ENCODE results near the gene AGAP1. TPM values are rescaled to one million over a fixed set of nuclear protein-coding genes. Genes with fewer than 3 reads are reported as not detected.

The AGAP1 gene
- total and polyA plus RNA-seq, 11 donors, result 5.9 to 21.6 (median 18.9) TPM

DNA sequence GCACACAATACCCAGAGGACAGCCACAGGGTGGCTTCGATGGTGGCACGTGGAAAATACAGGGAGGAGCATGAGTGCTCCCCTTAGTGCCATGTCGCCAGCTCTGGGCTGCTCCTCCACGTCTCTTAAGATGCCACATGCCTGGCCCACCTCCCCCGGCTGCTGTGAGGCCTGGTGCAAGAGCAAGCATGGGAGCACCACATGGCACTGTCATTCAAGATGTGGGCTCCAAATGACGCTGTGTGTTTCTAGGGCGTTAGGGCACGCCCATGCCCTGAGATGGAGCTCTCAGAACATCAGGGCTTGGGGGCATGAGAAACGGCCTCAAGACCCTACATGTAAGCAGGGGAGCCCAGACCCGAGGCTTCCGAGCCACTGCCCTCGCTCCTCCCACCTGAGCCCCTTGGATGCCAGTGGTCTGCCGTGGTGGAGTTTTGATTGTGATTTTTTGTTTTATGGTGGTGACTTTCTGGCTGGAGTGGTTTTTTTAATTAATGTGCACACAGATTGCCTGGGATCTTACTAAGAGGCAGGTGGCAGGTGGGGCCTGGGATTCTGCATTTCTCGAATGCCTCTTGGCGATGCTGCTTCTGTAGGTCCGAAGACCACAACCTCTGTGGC, 435.0 kb downstream of the AGAP1 start:
- Histone ChIP-seq H3K27ac (no peak overlapping the region), H3K27me3 (no peaks in the 10 kb centered on the region), H3K4me1 (no peaks in the 10 kb centered on the region), H3K4me3 (no peak overlapping the region), H3K9me3 (no peaks in the 10 kb centered on the region), H3K36me3 (peaks cover 0 to 29% (median 15%) of the 10 kb centered on the region in 9 donors)
- 96 to 98% (median 97%) methylated on average over 14 to 16 of the region's 16 CpGs for WGBS, 4 donors
- ATAC-seq (no peak), DNase-seq (no peak)
- intact Hi-C loops (cut with DNase I), result no loop called here
- no peak for TF ChIP-seq CTCF (IDR thresholded peaks at IDR 0.05)
- no peak for TF ChIP-seq POLR2A (IDR thresholded peaks at IDR 0.05)

GRCh38 chr2:235930701-235931100, 436.9 kb downstream of the AGAP1 start:
- DNase-seq (no peak), ATAC-seq (no peak)
- H3K4me3 ChIP-seq, result no peak overlapping the region
- peaks cover 0 to 33% (median 15%) of the 10 kb centered on the region in 9 donors for H3K36me3 ChIP-seq
- H3K27ac ChIP-seq, result no peak overlapping the region
- H3K9me3 ChIP-seq, result peaks cover 0 to under 1% (median 0%) of the 10 kb centered on the region in 12 donors
- no peaks in the 10 kb centered on the region for H3K27me3 ChIP-seq
- no peaks in the 10 kb centered on the region for H3K4me1 ChIP-seq
- TF ChIP-seq POLR2A (IDR thresholded peaks at IDR 0.05), result no peak
- no peak for TF ChIP-seq CTCF (IDR thresholded peaks at IDR 0.05)
- intact Hi-C loops (cut with DNase I), result no loop called here
- 92 to 97% (median 95%) methylated on average over 16 to 19 of the region's 19 CpGs for WGBS, 4 donors

DNA sequence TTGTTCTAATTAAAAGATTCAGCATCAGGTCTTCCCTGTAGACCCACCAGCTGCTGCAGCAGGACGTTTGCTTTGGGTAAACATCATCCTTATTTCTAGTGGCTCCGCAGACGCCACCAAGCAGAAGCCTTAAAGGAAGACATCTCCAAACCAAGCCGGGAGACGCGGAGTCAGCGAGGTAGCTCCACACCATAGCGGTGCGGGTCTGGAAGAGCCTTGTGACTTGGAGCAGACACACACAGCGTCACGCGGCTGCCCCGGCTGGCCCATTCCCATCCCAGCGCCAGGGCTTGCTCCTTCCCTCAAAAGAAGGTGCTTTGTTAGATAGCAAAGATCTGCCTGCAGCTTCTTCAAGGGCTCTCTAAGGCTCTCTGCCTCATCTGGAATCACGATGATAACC, 437.8 kb downstream of the AGAP1 start:
- TF ChIP-seq POLR2A (IDR thresholded peaks at IDR 0.05), result no peak
- H3K27ac ChIP-seq, result no peak overlapping the region
- peaks cover 0 to 41% (median 15%) of the 10 kb centered on the region in 9 donors for H3K36me3 ChIP-seq
- ATAC-seq (no peak), DNase-seq (no peak)
- no peak overlapping the region for H3K4me3 ChIP-seq
- intact Hi-C loops (cut with DNase I), result no loop called here
- H3K4me1 ChIP-seq, result no peaks in the 10 kb centered on the region
- WGBS, 4 donors, result 94 to 96% (median 94%) methylated on average over 15 of the region's 15 CpGs
- peaks cover 0 to 9% (median 0%) of the 10 kb centered on the region in 12 donors for H3K9me3 ChIP-seq
- no peaks in the 10 kb centered on the region for H3K27me3 ChIP-seq

- Histone ChIP-seq H3K4me3 (no peak overlapping the region), H3K4me1 (peaks cover 0 to 4% (median 0%) of the 10 kb centered on the region in 12 donors), H3K9me3 (peaks cover 0 to 9% (median 0%) of the 10 kb centered on the region in 12 donors), H3K36me3 (peaks cover 0 to 41% (median 15%) of the 10 kb centered on the region in 9 donors), H3K27me3 (no peaks in the 10 kb centered on the region), H3K27ac (no peak overlapping the region)
- no peak for DNase-seq
- intact Hi-C loops (cut with DNase I), result no loop called here
- ATAC-seq, result no peak
- 92 to 94% (median 93%) methylated on average over 14 to 15 of the region's 15 CpGs for WGBS, 4 donors
- no peak for TF ChIP-seq POLR2A (IDR thresholded peaks at IDR 0.05)
- TF ChIP-seq CTCF (IDR thresholded peaks at IDR 0.05), result no peak
Observed at GRCh38 chr2:235934059-235934773, 440.4 kb downstream of the AGAP1 start.

Data from heart left ventricle (tissue), 16 donors.